ENCODE data around the gene AKT3. TPM values are rescaled to one million over a fixed set of nuclear protein-coding genes. Genes with fewer than 3 reads are reported as not detected.

Gene AKT3
- polyA plus RNA-seq, 3 donors = 0.81 to 1.7 (median 1.4) TPM

- intact Hi-C loops (cut with micrococcal nuclease) = no loop called here
- H3K4me1 ChIP-seq (ENCODE audit: control insufficient read depth in 1 of 2, insufficient read depth in 2 of 2, low read length in 2 of 2) = no peaks in the 10 kb centered on the region
- H3K4me1 Mint-ChIP-seq = no peaks in the 10 kb centered on the region
Measured at GRCh38 chr1:243790404-243790803, 59.6 kb downstream of the AKT3 start.

GRCh38 chr1:243786531-243786930 lies 63.5 kb downstream of the AKT3 start:
- intact Hi-C loops (cut with micrococcal nuclease) = no loop called here
- Histone ChIP-seq H4K20me1 (ENCODE audit: insufficient read depth, low read length) (no peaks in the 10 kb centered on the region), H3K27me3 (ENCODE audit: control insufficient read depth in 2 of 2, insufficient read depth in 2 of 2, low read length in 2 of 2) (no peaks in the 10 kb centered on the region), H3K79me2 (ENCODE audit: insufficient read depth, low read length) (no peaks in the 10 kb centered on the region), H3K9me3 (replicated peaks in 1 of 2; ENCODE audit: control insufficient read depth in 1 of 2, insufficient read depth in 1 of 2, low read length in 2 of 2) (no peaks in the 10 kb centered on the region), H3K9ac (ENCODE audit: insufficient read depth, low read length, poor library complexity, severe bottlenecking) (no peak overlapping the region), H3K4me1 (ENCODE audit: control insufficient read depth in 1 of 2, insufficient read depth in 2 of 2, low read length in 2 of 2) (no peaks in the 10 kb centered on the region), H2AFZ (ENCODE audit: insufficient read depth, low read depth, low read length, poor library complexity, severe bottlenecking) (no peak overlapping the region), H3K4me3 (replicated peaks in 1 of 3; ENCODE audit: low read depth in 2 of 3, low read length in 3 of 3) (no peak overlapping the region), H3K36me3 (replicated peaks in 1 of 2; ENCODE audit: control insufficient read depth in 1 of 2, insufficient read depth in 2 of 2, low read length in 2 of 2) (no peaks in the 10 kb centered on the region), H3K4me2 (replicated peaks; ENCODE audit: extremely low read depth, low read length, poor library complexity, severe bottlenecking) (no peak overlapping the region), H3K27ac (ENCODE audit: low read depth in 1 of 2, low read length in 2 of 2) (no peak overlapping the region)
- H3K27me3 Mint-ChIP-seq (ENCODE audit: low read depth in 3 of 3) = no peaks in the 10 kb centered on the region
- H3K27ac Mint-ChIP-seq = peak overlapping the region in 1 of 7 donors; percentile 21
- H3K4me1 Mint-ChIP-seq = no peaks in the 10 kb centered on the region
- H3K36me3 Mint-ChIP-seq = no peaks in the 10 kb centered on the region
- DNase-seq = no peak
- H3K4me3 Mint-ChIP-seq = no peak overlapping the region
- no peak for TF ChIP-seq CTCF (IDR thresholded peaks at IDR 0.05)
- no CpG with 5 or more reads among the region's 3 CpGs for WGBS (ENCODE audit: insufficient coverage)
- peaks cover 0 to 1% (median 0%) of the 10 kb centered on the region in 7 donors for H3K9me3 Mint-ChIP-seq

More at GRCh38 chr1:243790404-243790803, 59.6 kb downstream of the AKT3 start:
- H3K36me3 Mint-ChIP-seq = no peaks in the 10 kb centered on the region
- DNase-seq = no peak
- Histone ChIP-seq H3K27me3 (ENCODE audit: control insufficient read depth in 2 of 2, insufficient read depth in 2 of 2, low read length in 2 of 2) (no peaks in the 10 kb centered on the region), H3K9ac (ENCODE audit: insufficient read depth, low read length, poor library complexity, severe bottlenecking) (no peak overlapping the region), H2AFZ (ENCODE audit: insufficient read depth, low read depth, low read length, poor library complexity, severe bottlenecking) (no peak overlapping the region), H3K9me3 (replicated peaks in 1 of 2; ENCODE audit: control insufficient read depth in 1 of 2, insufficient read depth in 1 of 2, low read length in 2 of 2) (no peaks in the 10 kb centered on the region), H3K27ac (ENCODE audit: low read depth in 1 of 2, low read length in 2 of 2) (no peak overlapping the region), H3K4me2 (replicated peaks; ENCODE audit: extremely low read depth, low read length, poor library complexity, severe bottlenecking) (no peak overlapping the region), H3K36me3 (replicated peaks in 1 of 2; ENCODE audit: control insufficient read depth in 1 of 2, insufficient read depth in 2 of 2, low read length in 2 of 2) (no peaks in the 10 kb centered on the region), H3K4me3 (replicated peaks in 1 of 3; ENCODE audit: low read depth in 2 of 3, low read length in 3 of 3) (no peak overlapping the region), H3K79me2 (ENCODE audit: insufficient read depth, low read length) (no peaks in the 10 kb centered on the region), H4K20me1 (ENCODE audit: insufficient read depth, low read length) (no peaks in the 10 kb centered on the region)
- WGBS (ENCODE audit: insufficient coverage) = no CpG with 5 or more reads among the region's 3 CpGs
- H3K9me3 Mint-ChIP-seq = no peaks in the 10 kb centered on the region
- no peaks in the 10 kb centered on the region for H3K27me3 Mint-ChIP-seq (ENCODE audit: low read depth in 3 of 3)
- H3K27ac Mint-ChIP-seq = no peak overlapping the region
- H3K4me3 Mint-ChIP-seq = no peak overlapping the region
- no peak for TF ChIP-seq CTCF (IDR thresholded peaks at IDR 0.05)

Data from CD14-positive monocyte (primary cell).